T-helper 1 cell treated with Interleukin-12 subunit alpha and Interleukin-12 subunit beta and Interleukin-4 antibody, amounts not matched to agents 30 μg/mL and 1 μg/mL, for 36 hours (primary cell): ENCODE data around the gene FYN.

Experiments
- H3K27ac Mint-ChIP-seq: one replicate; pipeline ENCODE4 v1.8.0; 2021; ENCODE audit warnings: mild to moderate bottlenecking, mixed read lengths
- H3K27me3 Mint-ChIP-seq: one replicate; pipeline ENCODE4 v1.8.0; 2021; ENCODE audit warnings: low read depth, mixed read lengths
- H3K36me3 Mint-ChIP-seq: one replicate; pipeline ENCODE4 v1.8.0; 2021; ENCODE audit warnings: low read depth, mixed read lengths
- H3K4me1 Mint-ChIP-seq: one replicate; pipeline ENCODE4 v1.8.0; 2021; ENCODE audit warnings: low read depth, mixed read lengths
- H3K4me3 Mint-ChIP-seq: one replicate; pipeline ENCODE4 v1.8.0; 2021; ENCODE audit warnings: mild to moderate bottlenecking, moderate library complexity, mixed read lengths
- H3K9me3 Mint-ChIP-seq: one replicate; pipeline ENCODE4 v1.8.0; 2021; ENCODE audit warnings: mixed read lengths

FYN gene

DNA sequence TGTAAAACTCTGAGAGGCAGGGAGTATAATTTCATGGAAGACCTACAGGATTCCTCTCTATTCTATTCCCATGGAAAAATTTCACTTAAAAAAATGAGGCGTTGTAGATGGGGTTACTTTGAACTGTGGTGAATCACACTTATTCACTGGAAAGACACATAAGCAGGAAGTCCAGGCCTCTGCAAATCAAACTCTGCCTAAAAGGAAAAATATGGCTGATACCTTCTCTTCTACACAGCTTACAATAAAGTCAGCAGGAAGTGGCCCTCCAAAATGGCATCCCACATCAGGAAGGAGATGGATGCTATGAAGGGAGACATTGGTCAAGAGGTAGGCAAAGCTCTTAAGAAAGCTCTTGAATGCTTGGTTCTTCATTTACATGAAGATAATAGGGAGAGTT lies 115.9 kb downstream of the FYN start:
- Mint-ChIP-seq H3K9me3 (no peaks in the 10 kb centered on the region), H3K4me3 (peak overlapping the region; percentile 19), H3K4me1 (peaks cover 81% of the 10 kb centered on the region), H3K36me3 (peaks cover 34% of the 10 kb centered on the region), H3K27ac (peak overlapping the region; percentile 64), H3K27me3 (no peaks in the 10 kb centered on the region)

DNA sequence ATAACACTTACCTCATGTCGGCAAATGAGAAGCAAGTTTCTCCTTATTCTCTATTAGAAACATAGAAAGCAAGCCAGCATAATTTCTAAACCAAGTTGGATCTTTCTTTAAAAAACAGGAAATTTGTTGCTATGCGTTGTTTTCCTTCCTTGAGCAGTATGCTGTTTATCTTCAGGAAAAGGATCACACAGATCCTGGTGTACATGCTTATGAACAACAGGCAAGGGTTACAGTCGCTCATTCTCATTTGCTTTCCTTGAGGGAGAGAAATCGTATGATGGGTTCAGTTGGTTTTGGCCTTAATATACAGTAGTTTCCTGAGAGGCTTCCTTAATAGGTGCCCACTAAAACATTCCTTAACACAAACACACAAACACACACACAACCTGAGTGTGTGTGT lies 118.8 kb downstream of the FYN start:
- Mint-ChIP-seq H3K36me3 (peaks cover 48% of the 10 kb centered on the region), H3K9me3 (no peaks in the 10 kb centered on the region), H3K27ac (peak overlapping the region; percentile 82), H3K4me3 (no peak overlapping the region), H3K27me3 (no peaks in the 10 kb centered on the region), H3K4me1 (peaks cover 77% of the 10 kb centered on the region)

GRCh38 chr6:111753573-111753972 lies 119.7 kb downstream of the FYN start:
- Mint-ChIP-seq H3K4me3 (peak overlapping the region; percentile 13), H3K27ac (peak overlapping the region; percentile 82), H3K4me1 (peaks cover 71% of the 10 kb centered on the region), H3K27me3 (no peaks in the 10 kb centered on the region), H3K36me3 (peaks cover 40% of the 10 kb centered on the region), H3K9me3 (no peaks in the 10 kb centered on the region)

DNA sequence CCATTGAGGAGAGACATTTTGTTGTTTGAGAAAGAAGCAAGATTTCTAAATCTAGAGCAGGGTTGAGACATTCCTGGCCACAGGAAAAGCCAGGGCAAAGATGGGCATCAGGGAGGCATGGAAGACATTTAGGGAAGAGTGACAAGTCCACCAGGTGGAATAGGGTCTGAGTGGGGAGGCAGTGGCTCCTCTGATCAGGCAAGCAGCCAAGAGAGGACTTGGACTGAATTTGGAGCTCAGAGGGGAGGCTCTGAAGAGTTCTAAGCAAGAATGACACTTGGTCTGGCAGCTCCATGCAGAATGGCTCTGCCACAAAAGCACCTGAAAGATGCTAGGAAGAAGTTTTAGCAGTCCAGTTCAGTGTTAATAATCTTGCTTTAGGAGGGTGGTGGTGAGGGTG lies 120.8 kb downstream of the FYN start:
- Mint-ChIP-seq H3K4me1 (peaks cover 71% of the 10 kb centered on the region), H3K36me3 (peaks cover 48% of the 10 kb centered on the region), H3K27me3 (no peaks in the 10 kb centered on the region), H3K4me3 (peak overlapping the region; percentile 48), H3K27ac (peak overlapping the region; percentile 82), H3K9me3 (no peaks in the 10 kb centered on the region)

- H3K27me3 Mint-ChIP-seq, result no peaks in the 10 kb centered on the region
- H3K36me3 Mint-ChIP-seq, result peaks cover 53% of the 10 kb centered on the region
- H3K9me3 Mint-ChIP-seq, result no peaks in the 10 kb centered on the region
- H3K4me1 Mint-ChIP-seq, result peaks cover 76% of the 10 kb centered on the region
- H3K4me3 Mint-ChIP-seq, result peak overlapping the region; percentile 70
- H3K27ac Mint-ChIP-seq, result peak overlapping the region; percentile 97
Observed at GRCh38 chr6:111750753-111751673, 122.2 kb downstream of the FYN start.

- Mint-ChIP-seq H3K27ac (peak overlapping the region; percentile 97), H3K36me3 (peaks cover 55% of the 10 kb centered on the region), H3K27me3 (no peaks in the 10 kb centered on the region), H3K4me3 (peak overlapping the region; percentile 17), H3K4me1 (peaks cover 79% of the 10 kb centered on the region), H3K9me3 (no peaks in the 10 kb centered on the region)
Observed at GRCh38 chr6:111750153-111750552, 123.1 kb downstream of the FYN start.

GRCh38 chr6:111748231-111748647 lies 125.0 kb downstream of the FYN start:
- H3K9me3 Mint-ChIP-seq, result no peaks in the 10 kb centered on the region
- H3K4me1 Mint-ChIP-seq, result peaks cover 64% of the 10 kb centered on the region
- no peak overlapping the region for H3K4me3 Mint-ChIP-seq
- H3K36me3 Mint-ChIP-seq, result peaks cover 51% of the 10 kb centered on the region
- no peak overlapping the region for H3K27ac Mint-ChIP-seq
- no peaks in the 10 kb centered on the region for H3K27me3 Mint-ChIP-seq

- Mint-ChIP-seq H3K27ac (no peak overlapping the region), H3K9me3 (no peaks in the 10 kb centered on the region), H3K4me1 (peaks cover 60% of the 10 kb centered on the region), H3K4me3 (peak overlapping the region; percentile 0), H3K36me3 (peaks cover 50% of the 10 kb centered on the region), H3K27me3 (no peaks in the 10 kb centered on the region)
Observed at GRCh38 chr6:111747829-111748228, 125.4 kb downstream of the FYN start.

DNA sequence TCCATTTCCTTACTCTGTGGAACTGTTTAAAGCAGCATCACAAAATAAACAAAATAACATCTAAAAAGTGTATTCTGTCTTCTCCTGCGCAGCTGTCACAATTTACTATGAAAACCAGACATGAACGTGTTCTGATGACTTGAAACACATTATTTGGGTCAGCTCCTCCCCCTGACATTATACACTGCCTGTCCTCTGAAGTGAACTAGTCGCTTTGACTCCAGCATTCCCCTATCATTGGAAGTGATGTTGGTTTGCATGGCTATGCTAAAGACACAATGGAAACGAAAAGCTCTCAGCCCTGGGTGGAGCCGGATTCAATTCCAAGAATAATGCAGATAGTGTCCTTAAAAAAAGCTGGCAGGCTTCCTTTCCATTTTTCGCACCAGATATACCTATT lies 125.9 kb downstream of the FYN start:
- Mint-ChIP-seq H3K4me1 (peaks cover 55% of the 10 kb centered on the region), H3K27ac (no peak overlapping the region), H3K4me3 (no peak overlapping the region), H3K27me3 (no peaks in the 10 kb centered on the region), H3K9me3 (no peaks in the 10 kb centered on the region), H3K36me3 (peaks cover 51% of the 10 kb centered on the region)

GRCh38 chr6:111746983-111747382 lies 126.3 kb downstream of the FYN start:
- H3K9me3 Mint-ChIP-seq, result no peaks in the 10 kb centered on the region
- peaks cover 51% of the 10 kb centered on the region for H3K4me1 Mint-ChIP-seq
- no peak overlapping the region for H3K27ac Mint-ChIP-seq
- H3K27me3 Mint-ChIP-seq, result no peaks in the 10 kb centered on the region
- peaks cover 48% of the 10 kb centered on the region for H3K36me3 Mint-ChIP-seq
- H3K4me3 Mint-ChIP-seq, result no peak overlapping the region

DNA sequence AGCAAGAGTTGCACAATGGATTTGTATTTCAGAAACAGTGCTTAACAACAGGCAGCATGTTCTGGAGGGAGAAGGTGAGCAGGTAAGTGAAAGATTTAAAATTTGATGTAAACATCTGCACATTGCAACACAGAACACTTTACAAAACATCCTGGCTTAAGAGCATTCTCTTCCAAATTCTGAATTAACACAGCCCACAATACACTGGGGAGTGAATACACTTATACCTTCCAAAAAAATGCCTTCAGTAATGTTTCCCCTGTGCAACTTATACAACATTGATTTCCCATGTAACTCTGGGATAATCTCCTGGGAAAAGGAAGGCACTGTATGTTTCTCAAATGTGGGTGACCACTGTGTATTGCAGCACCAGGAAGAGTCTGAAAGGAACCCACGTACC lies 127.6 kb downstream of the FYN start:
- no peaks in the 10 kb centered on the region for H3K9me3 Mint-ChIP-seq
- H3K36me3 Mint-ChIP-seq, result peaks cover 51% of the 10 kb centered on the region
- no peak overlapping the region for H3K4me3 Mint-ChIP-seq
- H3K27ac Mint-ChIP-seq, result peak overlapping the region; percentile 1
- no peaks in the 10 kb centered on the region for H3K27me3 Mint-ChIP-seq
- peaks cover 44% of the 10 kb centered on the region for H3K4me1 Mint-ChIP-seq

GRCh38 chr6:111745186-111745585 lies 128.1 kb downstream of the FYN start:
- Mint-ChIP-seq H3K4me1 (peaks cover 43% of the 10 kb centered on the region), H3K36me3 (peaks cover 52% of the 10 kb centered on the region), H3K27ac (peak overlapping the region; percentile 50), H3K4me3 (no peak overlapping the region), H3K9me3 (no peaks in the 10 kb centered on the region), H3K27me3 (no peaks in the 10 kb centered on the region)

DNA sequence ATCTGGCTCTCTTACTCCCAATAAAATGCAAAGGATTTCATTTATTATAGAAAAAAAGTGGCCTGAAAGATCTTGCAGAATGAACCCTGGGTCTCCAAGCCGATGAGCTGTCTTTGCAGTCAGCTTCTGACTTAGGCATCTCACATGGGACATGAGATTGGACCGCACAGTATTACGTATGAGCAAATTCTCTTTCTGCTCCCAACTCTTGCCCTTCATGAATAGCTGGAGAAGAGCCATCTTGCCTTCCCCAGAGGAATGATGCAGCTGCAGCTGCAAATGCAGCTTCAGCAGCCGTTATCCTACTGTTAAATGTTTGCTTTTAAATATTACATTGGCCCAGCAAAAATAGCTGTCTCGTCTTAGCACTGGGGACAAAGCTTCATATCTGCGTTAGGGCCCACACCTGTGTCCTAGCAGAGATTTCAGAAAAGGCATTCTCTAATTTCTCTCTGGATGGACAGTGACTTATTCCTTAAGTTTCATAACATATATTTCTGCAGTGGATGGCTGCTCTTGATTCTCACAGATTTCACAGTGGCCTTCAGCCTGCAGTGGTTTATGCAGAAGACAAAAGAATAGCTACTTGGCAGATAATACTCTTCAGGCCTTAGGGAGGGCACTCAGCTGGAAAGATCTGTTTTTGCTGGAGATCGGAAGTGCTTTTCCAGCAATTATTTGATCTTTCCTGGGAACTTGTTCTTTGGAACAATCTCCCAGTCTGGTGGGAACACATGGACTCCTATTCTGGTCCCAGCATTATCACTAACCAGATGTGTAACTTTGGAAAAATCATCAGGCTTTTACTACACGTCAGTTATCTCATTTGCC lies 129.2 kb downstream of the FYN start:
- no peaks in the 10 kb centered on the region for H3K9me3 Mint-ChIP-seq
- peaks cover 54% of the 10 kb centered on the region for H3K36me3 Mint-ChIP-seq
- peaks cover 44% of the 10 kb centered on the region for H3K4me1 Mint-ChIP-seq
- no peak overlapping the region for H3K4me3 Mint-ChIP-seq
- no peak overlapping the region for H3K27ac Mint-ChIP-seq
- no peaks in the 10 kb centered on the region for H3K27me3 Mint-ChIP-seq

- no peaks in the 10 kb centered on the region for H3K27me3 Mint-ChIP-seq
- H3K36me3 Mint-ChIP-seq, result peaks cover 57% of the 10 kb centered on the region
- no peak overlapping the region for H3K27ac Mint-ChIP-seq
- no peaks in the 10 kb centered on the region for H3K9me3 Mint-ChIP-seq
- peaks cover 47% of the 10 kb centered on the region for H3K4me1 Mint-ChIP-seq
- no peak overlapping the region for H3K4me3 Mint-ChIP-seq
Observed at GRCh38 chr6:111743360-111743759, 129.9 kb downstream of the FYN start.
